Activated naive CD8-positive, alpha-beta T cell treated with anti-CD3 and anti-CD28 coated beads, Interleukin-2, amount 50 U/mL, for 24 hours (primary cell): ENCODE results near the gene FAM120A.
A peak's percentile ranks its signal among the peaks of the same experiment; 100 is the strongest.

Experiments used
- ATAC-seq: fragments of 150-1000 bp; cut with Tn5 transposase; one replicate; pipeline ENCODE4 v1.10.0; 2021
- DNase-seq: peaks from one replicate; pipeline ENCODE4 v3.0.0; 2021
- H3K27ac Mint-ChIP-seq: one replicate; pipeline ENCODE4 v1.8.0; 2021; ENCODE audit warnings: mild to moderate bottlenecking, mixed read lengths
- H3K27me3 Mint-ChIP-seq: one replicate; pipeline ENCODE4 v1.8.0; 2021; ENCODE audit warnings: mixed read lengths
- H3K36me3 Mint-ChIP-seq: one replicate; pipeline ENCODE4 v1.8.0; 2021; ENCODE audit warnings: low read depth, mixed read lengths
- H3K4me1 Mint-ChIP-seq: one replicate; pipeline ENCODE4 v1.8.0; 2021; ENCODE audit warnings: mixed read lengths
- H3K4me3 Mint-ChIP-seq: one replicate; pipeline ENCODE4 v1.8.0; 2021; ENCODE audit warnings: mild to moderate bottlenecking, moderate library complexity, mixed read lengths
- H3K9me3 Mint-ChIP-seq: one replicate; pipeline ENCODE4 v1.8.0; 2021; ENCODE audit warnings: mixed read lengths

Gene FAM120A

GRCh38 chr9:93525476-93525875 lies 74.0 kb downstream of the FAM120A start:
- no peaks in the 10 kb centered on the region for H3K27me3 Mint-ChIP-seq
- peaks cover 51% of the 10 kb centered on the region for H3K36me3 Mint-ChIP-seq
- DNase-seq (no peak), ATAC-seq (no peak)
- no peaks in the 10 kb centered on the region for H3K9me3 Mint-ChIP-seq
- no peak overlapping the region for H3K27ac Mint-ChIP-seq
- H3K4me1 Mint-ChIP-seq, result no peaks in the 10 kb centered on the region
- no peak overlapping the region for H3K4me3 Mint-ChIP-seq

GRCh38 chr9:93531374-93531773 lies 79.9 kb downstream of the FAM120A start:
- no peak overlapping the region for H3K27ac Mint-ChIP-seq
- DNase-seq, result no peak
- no peak overlapping the region for H3K4me3 Mint-ChIP-seq
- peaks cover 61% of the 10 kb centered on the region for H3K36me3 Mint-ChIP-seq
- no peak for ATAC-seq
- no peaks in the 10 kb centered on the region for H3K4me1 Mint-ChIP-seq
- H3K27me3 Mint-ChIP-seq, result no peaks in the 10 kb centered on the region
- no peaks in the 10 kb centered on the region for H3K9me3 Mint-ChIP-seq

GRCh38 chr9:93532141-93532540 lies 80.7 kb downstream of the FAM120A start:
- H3K9me3 Mint-ChIP-seq, result no peaks in the 10 kb centered on the region
- H3K4me3 Mint-ChIP-seq, result no peak overlapping the region
- ATAC-seq (no peak), DNase-seq (no peak)
- no peaks in the 10 kb centered on the region for H3K4me1 Mint-ChIP-seq
- H3K36me3 Mint-ChIP-seq, result peaks cover 55% of the 10 kb centered on the region
- no peaks in the 10 kb centered on the region for H3K27me3 Mint-ChIP-seq
- H3K27ac Mint-ChIP-seq, result no peak overlapping the region

GRCh38 chr9:93533863-93534262 lies 82.4 kb downstream of the FAM120A start:
- Mint-ChIP-seq H3K27ac (no peak overlapping the region), H3K36me3 (peaks cover 55% of the 10 kb centered on the region)

GRCh38 chr9:93536167-93536566 lies 84.7 kb downstream of the FAM120A start:
- Mint-ChIP-seq H3K9me3 (no peaks in the 10 kb centered on the region), H3K4me1 (no peaks in the 10 kb centered on the region), H3K36me3 (peaks cover 46% of the 10 kb centered on the region), H3K27me3 (no peaks in the 10 kb centered on the region), H3K4me3 (no peak overlapping the region), H3K27ac (no peak overlapping the region)
- no peak for ATAC-seq
- DNase-seq, result no peak

More at GRCh38 chr9:93533863-93534262, 82.4 kb downstream of the FAM120A start:
- H3K27me3 Mint-ChIP-seq, result no peaks in the 10 kb centered on the region
- DNase-seq, result no peak
- ATAC-seq, result no peak
- H3K9me3 Mint-ChIP-seq, result no peaks in the 10 kb centered on the region
- H3K4me3 Mint-ChIP-seq, result no peak overlapping the region
- H3K4me1 Mint-ChIP-seq, result no peaks in the 10 kb centered on the region

GRCh38 chr9:93536874-93537273 lies 85.4 kb downstream of the FAM120A start:
- DNase-seq (no peak), ATAC-seq (no peak)
- no peak overlapping the region for H3K4me3 Mint-ChIP-seq
- no peaks in the 10 kb centered on the region for H3K9me3 Mint-ChIP-seq
- H3K27me3 Mint-ChIP-seq, result no peaks in the 10 kb centered on the region
- H3K27ac Mint-ChIP-seq, result peak overlapping the region; percentile 27
- no peaks in the 10 kb centered on the region for H3K4me1 Mint-ChIP-seq
- peaks cover 41% of the 10 kb centered on the region for H3K36me3 Mint-ChIP-seq

GRCh38 chr9:93540305-93540704 lies 88.8 kb downstream of the FAM120A start:
- Mint-ChIP-seq H3K27me3 (no peaks in the 10 kb centered on the region), H3K4me3 (no peak overlapping the region), H3K9me3 (no peaks in the 10 kb centered on the region), H3K4me1 (no peaks in the 10 kb centered on the region), H3K27ac (no peak overlapping the region), H3K36me3 (peaks cover 30% of the 10 kb centered on the region)
- ATAC-seq, result no peak
- DNase-seq, result no peak

- Mint-ChIP-seq H3K4me3 (no peak overlapping the region), H3K4me1 (no peaks in the 10 kb centered on the region), H3K27ac (no peak overlapping the region), H3K27me3 (no peaks in the 10 kb centered on the region), H3K36me3 (peaks cover 29% of the 10 kb centered on the region), H3K9me3 (no peaks in the 10 kb centered on the region)
- DNase-seq, result no peak
- no peak for ATAC-seq
Observed at GRCh38 chr9:93541005-93541404, 89.5 kb downstream of the FAM120A start.

GRCh38 chr9:93541581-93542349 lies 90.3 kb downstream of the FAM120A start:
- Mint-ChIP-seq H3K9me3 (no peaks in the 10 kb centered on the region), H3K4me3 (no peak overlapping the region), H3K4me1 (no peaks in the 10 kb centered on the region), H3K27ac (no peak overlapping the region), H3K27me3 (no peaks in the 10 kb centered on the region), H3K36me3 (peaks cover 36% of the 10 kb centered on the region)
- no peak for DNase-seq
- no peak for ATAC-seq

GRCh38 chr9:93543117-93543516 lies 91.6 kb downstream of the FAM120A start:
- peaks cover 42% of the 10 kb centered on the region for H3K36me3 Mint-ChIP-seq
- H3K9me3 Mint-ChIP-seq, result no peaks in the 10 kb centered on the region
- H3K27me3 Mint-ChIP-seq, result no peaks in the 10 kb centered on the region
- DNase-seq (no peak), ATAC-seq (no peak)
- no peak overlapping the region for H3K4me3 Mint-ChIP-seq
- no peaks in the 10 kb centered on the region for H3K4me1 Mint-ChIP-seq
- H3K27ac Mint-ChIP-seq, result no peak overlapping the region

GRCh38 chr9:93546356-93546755 lies 94.9 kb downstream of the FAM120A start:
- Mint-ChIP-seq H3K36me3 (peaks cover 45% of the 10 kb centered on the region), H3K9me3 (no peaks in the 10 kb centered on the region), H3K4me1 (no peaks in the 10 kb centered on the region), H3K27me3 (no peaks in the 10 kb centered on the region), H3K4me3 (no peak overlapping the region), H3K27ac (no peak overlapping the region)
- ATAC-seq (no peak), DNase-seq (no peak)

- no peaks in the 10 kb centered on the region for H3K27me3 Mint-ChIP-seq
- H3K27ac Mint-ChIP-seq, result no peak overlapping the region
- peaks cover 45% of the 10 kb centered on the region for H3K36me3 Mint-ChIP-seq
- no peak overlapping the region for H3K4me3 Mint-ChIP-seq
- ATAC-seq, result no peak
- H3K9me3 Mint-ChIP-seq, result no peaks in the 10 kb centered on the region
- no peak for DNase-seq
- H3K4me1 Mint-ChIP-seq, result no peaks in the 10 kb centered on the region
Observed at GRCh38 chr9:93549611-93550010, 98.1 kb downstream of the FAM120A start.

GRCh38 chr9:93552923-93553322 lies 101.4 kb downstream of the FAM120A start:
- no peak for ATAC-seq
- Mint-ChIP-seq H3K27ac (no peak overlapping the region), H3K9me3 (no peaks in the 10 kb centered on the region), H3K4me1 (no peaks in the 10 kb centered on the region), H3K4me3 (no peak overlapping the region), H3K27me3 (no peaks in the 10 kb centered on the region), H3K36me3 (peaks cover 40% of the 10 kb centered on the region)
- no peak for DNase-seq

- Mint-ChIP-seq H3K27me3 (no peaks in the 10 kb centered on the region), H3K36me3 (peaks cover 44% of the 10 kb centered on the region), H3K27ac (no peak overlapping the region), H3K4me1 (no peaks in the 10 kb centered on the region), H3K9me3 (no peaks in the 10 kb centered on the region), H3K4me3 (no peak overlapping the region)
- no peak for ATAC-seq
- DNase-seq, result no peak
Observed at GRCh38 chr9:93555370-93555769, 103.9 kb downstream of the FAM120A start.

GRCh38 chr9:93557366-93558137 lies 106.1 kb downstream of the FAM120A start:
- Mint-ChIP-seq H3K27ac (peak overlapping the region; percentile 35), H3K4me1 (no peaks in the 10 kb centered on the region), H3K27me3 (no peaks in the 10 kb centered on the region), H3K36me3 (peaks cover 41% of the 10 kb centered on the region), H3K9me3 (no peaks in the 10 kb centered on the region), H3K4me3 (no peak overlapping the region)
- DNase-seq (no peak), ATAC-seq (no peak)
